Stimulated activated effector memory CD8-positive, alpha-beta T cell treated with anti-CD3 and anti-CD28 coated beads, Interleukin-12 subunit alpha, Interleukin-12 subunit beta, amount 100 ng/mL, for 72 hours (primary cell): ENCODE results near the gene TXNRD1.

ENCODE experiments used
- ATAC-seq: fragments of 150-1000 bp; cut with Tn5 transposase; 2 replicates; pipeline ENCODE4 v1.10.0; 2021
- DNase-seq, 2 donors: peaks; one replicate each; pipeline ENCODE4 v3.0.0; 2021 to 2022; ENCODE audit warnings: low spot score in 2 of 2
- H3K27ac Mint-ChIP-seq: one replicate; pipeline ENCODE4 v1.8.0; 2022; ENCODE audit warnings: mild to moderate bottlenecking, mixed read lengths
- H3K36me3 Mint-ChIP-seq: one replicate; pipeline ENCODE4 v1.8.0; 2022; ENCODE audit warnings: mild to moderate bottlenecking, mixed read lengths
- H3K4me1 Mint-ChIP-seq: one replicate; pipeline ENCODE4 v1.8.0; 2022; ENCODE audit warnings: mixed read lengths
- H3K4me3 Mint-ChIP-seq: one replicate; pipeline ENCODE4 v1.8.0; 2022; ENCODE audit warnings: mild to moderate bottlenecking, mixed read lengths
- H3K9me3 Mint-ChIP-seq: one replicate; pipeline ENCODE4 v1.8.0; 2022; ENCODE audit warnings: mixed read lengths

TXNRD1 gene

GRCh38 chr12:104182621-104183378 lies 32.8 kb upstream of the TXNRD1 start:
- ATAC-seq (no peak), DNase-seq (no peak)
- Mint-ChIP-seq H3K36me3 (no peaks in the 10 kb centered on the region), H3K4me1 (peaks cover 8% of the 10 kb centered on the region), H3K4me3 (no peak overlapping the region), H3K9me3 (no peaks in the 10 kb centered on the region), H3K27ac (no peak overlapping the region)

GRCh38 chr12:104183443-104183842 lies 32.1 kb upstream of the TXNRD1 start:
- ATAC-seq (peak; percentile 16), DNase-seq (no peak)
- H3K36me3 Mint-ChIP-seq: no peaks in the 10 kb centered on the region
- no peak overlapping the region for H3K27ac Mint-ChIP-seq
- no peaks in the 10 kb centered on the region for H3K9me3 Mint-ChIP-seq
- H3K4me3 Mint-ChIP-seq: no peak overlapping the region
- peaks cover 1% of the 10 kb centered on the region for H3K4me1 Mint-ChIP-seq

DNA sequence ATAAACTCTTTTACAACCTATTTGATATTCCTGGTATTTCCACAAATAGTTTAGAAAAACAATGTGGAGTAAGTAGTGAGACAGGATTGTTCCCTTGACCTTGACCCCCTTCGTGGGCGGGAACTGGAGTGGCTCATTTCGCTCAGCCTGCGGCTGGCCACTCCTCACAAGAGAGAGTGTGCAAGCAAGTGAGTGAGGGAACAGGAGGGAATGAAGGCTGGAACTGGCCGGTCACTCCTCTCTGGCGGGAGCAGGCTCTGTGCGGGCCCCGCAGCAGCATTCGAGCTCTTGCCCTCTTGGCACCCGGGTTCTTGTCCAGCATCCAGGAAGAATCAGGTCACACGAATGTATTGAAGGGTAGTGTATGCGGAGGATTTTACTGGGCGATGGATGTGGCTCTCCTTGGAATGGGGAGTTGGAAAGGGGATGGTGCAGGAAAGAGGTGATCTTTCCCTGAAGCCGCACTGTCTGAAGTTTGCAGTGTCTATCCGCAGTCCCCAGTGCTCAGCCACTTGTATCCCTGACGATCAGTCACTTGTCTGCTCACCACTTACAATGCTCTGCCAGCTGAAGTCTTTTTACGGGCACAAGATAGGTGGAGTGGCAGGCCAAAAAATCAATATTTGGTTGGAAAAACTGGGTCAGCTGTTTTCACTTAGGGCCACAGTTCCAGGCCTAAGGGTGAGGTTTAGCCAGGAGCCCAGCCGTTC lies 28.0 kb upstream of the TXNRD1 start:
- H3K4me1 Mint-ChIP-seq: no peaks in the 10 kb centered on the region
- ATAC-seq (no peak), DNase-seq (no peak)
- no peaks in the 10 kb centered on the region for H3K36me3 Mint-ChIP-seq
- no peak overlapping the region for H3K27ac Mint-ChIP-seq
- H3K4me3 Mint-ChIP-seq: no peak overlapping the region
- H3K9me3 Mint-ChIP-seq: no peaks in the 10 kb centered on the region

GRCh38 chr12:104188534-104188933 lies 27.0 kb upstream of the TXNRD1 start:
- ATAC-seq: no peak
- no peaks in the 10 kb centered on the region for H3K9me3 Mint-ChIP-seq
- H3K36me3 Mint-ChIP-seq: no peaks in the 10 kb centered on the region

GRCh38 chr12:104189915-104190555 lies 25.5 kb upstream of the TXNRD1 start:
- no peaks in the 10 kb centered on the region for H3K9me3 Mint-ChIP-seq
- H3K4me3 Mint-ChIP-seq: no peak overlapping the region
- H3K27ac Mint-ChIP-seq: no peak overlapping the region
- ATAC-seq (no peak), DNase-seq (no peak)
- no peaks in the 10 kb centered on the region for H3K4me1 Mint-ChIP-seq
- H3K36me3 Mint-ChIP-seq: no peaks in the 10 kb centered on the region

More at GRCh38 chr12:104188534-104188933, 27.0 kb upstream of the TXNRD1 start:
- DNase-seq: no peak
- no peak overlapping the region for H3K4me3 Mint-ChIP-seq
- H3K4me1 Mint-ChIP-seq: no peaks in the 10 kb centered on the region
- H3K27ac Mint-ChIP-seq: no peak overlapping the region

DNA sequence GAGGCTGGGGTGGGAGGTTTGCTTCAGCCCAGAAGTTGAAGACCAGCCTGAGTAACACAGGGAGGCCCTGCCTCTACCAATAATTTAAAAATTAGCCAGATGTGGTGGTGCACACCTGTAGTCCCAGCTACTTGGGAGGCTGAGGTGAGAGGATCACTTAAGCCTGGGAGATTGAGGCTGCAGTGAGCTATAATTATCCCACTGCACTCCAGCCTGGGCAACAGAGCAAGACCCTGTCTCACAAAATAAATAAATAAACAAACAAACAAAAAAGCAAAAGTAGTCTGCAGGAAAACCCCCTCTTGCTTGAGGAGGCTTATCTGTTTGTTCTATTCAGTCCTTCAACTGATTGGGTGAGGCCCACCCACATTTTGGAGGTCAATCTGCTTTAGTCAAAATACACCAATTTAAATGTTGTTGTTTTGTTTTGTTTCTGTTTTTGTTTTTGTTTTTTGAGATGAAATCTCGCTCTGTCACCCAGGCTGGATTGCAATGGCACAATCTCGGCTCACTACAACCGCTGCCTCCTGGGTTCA lies 24.9 kb upstream of the TXNRD1 start:
- H3K9me3 Mint-ChIP-seq: no peaks in the 10 kb centered on the region

DNA sequence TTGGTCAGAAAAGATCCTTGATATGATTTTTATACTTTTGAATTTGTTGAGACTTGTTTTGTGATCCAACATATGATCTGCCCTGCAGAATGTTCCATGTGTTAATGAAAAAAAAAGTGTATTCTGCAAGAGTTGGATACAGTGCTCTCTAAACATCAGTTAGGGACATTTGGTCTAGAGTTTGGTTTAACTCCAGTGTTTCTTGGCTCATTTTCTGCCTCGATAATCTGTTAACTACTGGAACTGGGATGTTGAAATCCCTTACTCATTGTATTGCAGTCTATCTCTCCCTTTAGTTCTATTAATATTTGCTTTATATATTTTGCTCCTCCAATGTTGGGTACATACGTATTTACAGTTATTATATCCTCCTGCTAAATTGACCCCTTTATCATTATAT lies 18.3 kb upstream of the TXNRD1 start:
- Mint-ChIP-seq H3K4me1 (peaks cover 6% of the 10 kb centered on the region), H3K9me3 (peaks cover 5% of the 10 kb centered on the region), H3K4me3 (no peak overlapping the region), H3K27ac (no peak overlapping the region), H3K36me3 (no peaks in the 10 kb centered on the region)
- no peak for DNase-seq
- no peak for ATAC-seq

More for the DNA sequence above, 24.9 kb upstream of the TXNRD1 start:
- Mint-ChIP-seq H3K36me3 (no peaks in the 10 kb centered on the region), H3K4me3 (no peak overlapping the region), H3K4me1 (no peaks in the 10 kb centered on the region), H3K27ac (no peak overlapping the region)
- DNase-seq (no peak), ATAC-seq (no peak)

- ATAC-seq: no peak
- peaks cover 6% of the 10 kb centered on the region for H3K4me1 Mint-ChIP-seq
- H3K27ac Mint-ChIP-seq: no peak overlapping the region
Observed at GRCh38 chr12:104199964-104200363, 15.6 kb upstream of the TXNRD1 start.

GRCh38 chr12:104201238-104202001 lies 14.2 kb upstream of the TXNRD1 start:
- DNase-seq (peak; percentile 12 to 62), ATAC-seq (peak; percentile 74)
- H3K4me3 Mint-ChIP-seq: no peak overlapping the region
- H3K36me3 Mint-ChIP-seq: no peaks in the 10 kb centered on the region
- peaks cover 5% of the 10 kb centered on the region for H3K9me3 Mint-ChIP-seq
- H3K4me1 Mint-ChIP-seq: peaks cover 6% of the 10 kb centered on the region
- no peak overlapping the region for H3K27ac Mint-ChIP-seq

More at GRCh38 chr12:104199964-104200363, 15.6 kb upstream of the TXNRD1 start:
- Mint-ChIP-seq H3K9me3 (peaks cover 5% of the 10 kb centered on the region), H3K36me3 (no peaks in the 10 kb centered on the region), H3K4me3 (no peak overlapping the region)
- DNase-seq: no peak

DNA sequence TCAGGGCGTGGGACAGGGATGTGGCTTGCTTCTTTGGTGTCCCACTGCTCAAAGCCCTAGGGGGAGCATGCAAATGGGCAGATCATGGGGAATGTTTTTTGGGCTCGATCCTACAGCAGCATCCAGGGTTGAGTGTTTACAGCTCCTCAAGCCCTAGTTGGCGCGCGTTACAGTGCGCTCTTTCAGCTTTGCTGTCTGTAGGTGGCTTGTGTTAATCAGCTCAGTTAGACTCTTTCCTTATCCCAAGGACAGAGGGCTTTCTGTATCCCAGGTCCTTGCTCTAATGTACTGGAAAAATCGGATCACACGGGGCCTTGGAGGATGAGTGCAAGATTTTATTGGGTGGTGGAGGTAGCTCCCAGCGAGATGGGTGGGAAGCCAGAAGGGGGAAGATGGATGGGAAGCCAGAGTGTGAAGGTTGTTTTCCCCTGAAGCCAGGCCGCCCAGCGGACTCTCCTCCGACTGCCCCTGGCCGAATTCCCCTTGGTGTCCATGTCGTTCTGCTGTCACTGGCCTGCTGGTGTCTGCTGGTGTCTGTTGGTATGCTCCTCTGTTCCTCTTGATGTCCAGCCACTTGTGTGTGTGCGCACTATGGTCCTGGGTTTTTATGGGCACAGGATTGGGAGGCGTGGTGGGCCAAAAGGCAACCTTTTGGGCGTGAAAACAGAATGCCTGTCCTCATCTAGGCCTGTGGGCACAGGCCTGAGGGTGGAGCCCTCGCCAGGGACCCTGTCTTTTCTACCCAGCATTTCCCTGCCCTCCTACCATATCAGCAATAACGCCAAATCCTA lies 10.7 kb upstream of the TXNRD1 start:
- no peak overlapping the region for H3K27ac Mint-ChIP-seq
- no peak for ATAC-seq
- H3K9me3 Mint-ChIP-seq: peaks cover 5% of the 10 kb centered on the region
- no peak for DNase-seq
- H3K4me1 Mint-ChIP-seq: peaks cover 6% of the 10 kb centered on the region
- no peak overlapping the region for H3K4me3 Mint-ChIP-seq
- H3K36me3 Mint-ChIP-seq: no peaks in the 10 kb centered on the region

GRCh38 chr12:104207416-104208205 lies 8.0 kb upstream of the TXNRD1 start:
- Mint-ChIP-seq H3K4me1 (no peaks in the 10 kb centered on the region), H3K27ac (no peak overlapping the region), H3K9me3 (no peaks in the 10 kb centered on the region), H3K36me3 (no peaks in the 10 kb centered on the region), H3K4me3 (no peak overlapping the region)
- no peak for DNase-seq
- ATAC-seq: no peak

- H3K4me3 Mint-ChIP-seq: no peak overlapping the region
- no peak overlapping the region for H3K27ac Mint-ChIP-seq
- DNase-seq (no peak), ATAC-seq (no peak)
- H3K36me3 Mint-ChIP-seq: no peaks in the 10 kb centered on the region
- peaks cover 17% of the 10 kb centered on the region for H3K4me1 Mint-ChIP-seq
- no peaks in the 10 kb centered on the region for H3K9me3 Mint-ChIP-seq
Observed at GRCh38 chr12:104212516-104212915, 3.1 kb upstream of the TXNRD1 start.

DNA sequence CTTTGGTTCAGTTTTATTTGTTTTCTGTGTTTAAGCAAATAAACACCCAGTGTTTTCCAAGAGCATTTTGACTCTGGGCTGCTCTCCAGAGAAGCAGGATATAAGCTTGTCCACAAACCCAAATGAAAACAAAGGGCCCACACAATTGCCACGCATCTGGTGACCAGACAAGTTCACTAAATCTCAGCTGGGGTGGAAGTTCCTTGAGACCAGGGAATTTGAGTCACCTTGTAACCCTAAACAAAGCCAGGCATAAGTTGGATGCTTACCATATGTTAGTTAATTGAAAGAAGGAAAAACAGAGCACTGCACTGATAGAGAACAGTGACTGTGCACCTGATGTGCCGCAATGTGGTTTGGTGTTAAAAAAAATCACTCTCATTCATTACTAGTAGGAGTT lies 1.6 kb upstream of the TXNRD1 start:
- Mint-ChIP-seq H3K4me1 (peaks cover 17% of the 10 kb centered on the region), H3K36me3 (no peaks in the 10 kb centered on the region), H3K27ac (no peak overlapping the region), H3K9me3 (no peaks in the 10 kb centered on the region), H3K4me3 (no peak overlapping the region)
- ATAC-seq (no peak), DNase-seq (no peak)

DNA sequence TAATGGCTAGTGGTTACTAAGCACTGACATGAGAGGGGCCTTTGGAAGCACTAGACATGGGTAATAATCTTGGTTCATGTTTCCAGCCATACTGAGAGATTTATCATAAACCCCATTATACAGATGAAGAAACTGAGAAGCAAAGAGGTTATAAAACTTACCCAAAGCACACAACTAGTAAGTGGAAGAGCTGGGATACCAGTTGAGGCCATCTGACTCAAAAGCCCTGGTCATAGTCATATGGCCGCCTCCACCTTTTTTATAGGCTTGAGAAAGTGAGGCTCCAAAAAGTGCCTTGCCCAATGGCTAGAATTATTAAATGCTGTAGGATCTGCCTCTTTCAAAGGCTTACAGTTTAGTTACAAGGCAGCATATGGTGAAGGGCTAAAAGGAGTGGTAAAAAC lies 944 bp downstream of the TXNRD1 start:
- Mint-ChIP-seq H3K27ac (peak overlapping the region; percentile 83), H3K4me3 (peak overlapping the region; percentile 71), H3K4me1 (peaks cover 36% of the 10 kb centered on the region), H3K9me3 (no peaks in the 10 kb centered on the region), H3K36me3 (no peaks in the 10 kb centered on the region)
- ATAC-seq (no peak), DNase-seq (no peak)
